Measurements from ENCODE around the gene ADAMTS7. TPM values are rescaled to one million over a fixed set of nuclear protein-coding genes. Genes with fewer than 3 reads are reported as not detected.

The ADAMTS7 gene
- total and polyA plus RNA-seq, 2 of the 8 experiments (the other 6 are each of a cell fraction or from before 2014, with no cell fraction given), result 27.9 to 45.2 TPM

- no peak for FAIRE-seq
These were observed 25.1 kb upstream of the ADAMTS7 start for GRCh38 chr15:78836333-78836732.

More at GRCh38 chr15:78836333-78836732, 25.1 kb upstream of the ADAMTS7 start:
- Histone ChIP-seq H3K4me3 (ENCODE audit: extremely low read depth in 1 of 4, insufficient read depth in 2 of 4, low read depth in 3 of 4, low read length in 4 of 4) (no peak overlapping the region), H3K56ac (replicated peaks; ENCODE audit: insufficient read length, low read depth, low read length) (no peak overlapping the region), H2BK120ac (replicated peaks; ENCODE audit: low read depth, low read length) (no peak overlapping the region), H2BK5ac (ENCODE audit: low read depth, low read length) (no peak overlapping the region), H3K27me3 (replicated peaks in 1 of 4; ENCODE audit: control insufficient read depth in 3 of 4, extremely low read depth in 1 of 4, insufficient read depth in 3 of 4, low read length in 3 of 4) (no peaks in the 10 kb centered on the region), H3K79me1 (ENCODE audit: low read depth, low read length) (no peaks in the 10 kb centered on the region), H4K91ac (replicated peaks; ENCODE audit: insufficient read length, low read length) (no peak overlapping the region), H3K23ac (ENCODE audit: insufficient read length) (no peak overlapping the region), H3K14ac (ENCODE audit: insufficient read length) (no peak overlapping the region), H3K27ac (ENCODE audit: low read depth, low read length) (no peak overlapping the region), H2BK20ac (ENCODE audit: low read length) (no peak overlapping the region), H4K20me1 (replicated peaks in 1 of 2; ENCODE audit: control insufficient read depth in 1 of 2, insufficient read depth in 2 of 2, low read length in 2 of 2) (peaks cover 0 to 1% of the 10 kb centered on the region in 2 experiments), H4K8ac (ENCODE audit: extremely low read depth, insufficient read depth, low read length) (no peak overlapping the region), H2AFZ (ENCODE audit: low read length) (no peak overlapping the region), H3K9me3 (ENCODE audit: insufficient read depth in 2 of 2, low read depth in 1 of 2, low read length in 1 of 2) (no peaks in the 10 kb centered on the region), H2AK5ac (ENCODE audit: low read depth, low read length) (no peak overlapping the region), H3K9ac (replicated peaks in 1 of 4; ENCODE audit: extremely low read depth in 1 of 4, low read depth in 3 of 4, low read length in 3 of 4) (no peak overlapping the region), H4K5ac (ENCODE audit: insufficient read length, low read depth, low read length) (no peak overlapping the region), H2BK15ac (ENCODE audit: low read length) (no peak overlapping the region), H3K79me2 (ENCODE audit: control insufficient read depth in 1 of 2, insufficient read depth in 2 of 2, low read length in 2 of 2) (no peaks in the 10 kb centered on the region), H3K4me2 (ENCODE audit: insufficient read depth in 1 of 2, low read depth in 2 of 2, low read length in 2 of 2) (no peak overlapping the region), H3K23me2 (ENCODE audit: low read depth, low read length) (no peaks in the 10 kb centered on the region), H3K4ac (replicated peaks; ENCODE audit: insufficient read length, low read depth, low read length) (no peak overlapping the region), H3K4me1 (replicated peaks in 1 of 4; ENCODE audit: control insufficient read depth in 3 of 4, insufficient read depth in 4 of 4, low read length in 3 of 4) (peaks cover 0 to 3% (median 0%) of the 10 kb centered on the region in 4 experiments; a peak in 1 of 7 replicates), H3K18ac (ENCODE audit: extremely low read depth, low read length) (no peak overlapping the region), H2BK12ac (ENCODE audit: low read depth, low read length) (no peak overlapping the region), H3K36me3 (ENCODE audit: control insufficient read depth in 2 of 4, insufficient read depth in 4 of 4, low read length in 3 of 4) (no peaks in the 10 kb centered on the region)
- no peak for TF ChIP-seq POLR2A (IDR thresholded peaks at IDR 0.05; ENCODE audit: control extremely low read depth in 1 of 2, low read depth in 2 of 2, low read length in 2 of 2)
- DNase-seq (ENCODE audit: low read depth in 1 of 2, low spot score in 2 of 2), result no peak
- CTCF ChIA-PET (ENCODE audit: partially characterized antibody), result interaction anchor here (1.0 to 4.0 kb wide), 4 partner anchors 12 to 55 kb away, joined by 3 to 14 read pairs (median 5); no protein-coding TSS in a partner anchor
- POLR2A ChIA-PET (ENCODE audit: partially characterized antibody), result interaction anchor here (1.6 kb wide), 1 partner anchor 37 kb away, joined by 4 read pairs; no protein-coding TSS in a partner anchor
- WGBS, 2 experiments (ENCODE audit: extremely low coverage in 1 of 2, insufficient coverage in 1 of 2, insufficient read length in 1 of 2, insufficient replicate concordance in 2 of 2, low coverage in 1 of 2, low lambda C conversion rate in 2 of 2, missing lambda C conversion rate in 1 of 2), result 79% methylated on average over 1 of the region's 1 CpG; no CpG with 5 or more reads in 1 of the 2 experiments

Data from H1 (cell line).